HUES64 (cell line): Measurements from ENCODE around the gene GNAI1.

ENCODE experiments used
- H3K27ac ChIP-seq: 2 replicates; pipeline ENCODE4 v1.7.0; 2013; ENCODE audit warnings: low read depth, low read length, inconsistent platforms
- H3K27me3 ChIP-seq: 2 replicates; pipeline ENCODE4 v1.6.1; 2013; ENCODE audit warnings: mild to moderate bottlenecking, low read length; ENCODE audit not compliant: insufficient read depth
- H3K36me3 ChIP-seq: 2 replicates; pipeline ENCODE4 v1.6.1; 2013; ENCODE audit warnings: mild to moderate bottlenecking, low read length; ENCODE audit not compliant: insufficient read depth
- H3K4me1 ChIP-seq: 2 replicates; pipeline ENCODE4 v1.6.1; 2013; ENCODE audit warnings: mild to moderate bottlenecking, low read length, moderate library complexity; ENCODE audit not compliant: insufficient read depth
- H3K4me3 ChIP-seq: 2 replicates; pipeline ENCODE4 v1.5.1; 2013; ENCODE audit warnings: mild to moderate bottlenecking, low read length, moderate library complexity
- H3K9ac ChIP-seq: 2 replicates; pipeline ENCODE4 v1.6.1; 2013; ENCODE audit warnings: mild to moderate bottlenecking, low read depth, low read length
- H3K9me3 ChIP-seq: 2 replicates; pipeline ENCODE4 v1.6.1; 2013; ENCODE audit warnings: low read depth, low read length; ENCODE audit not compliant: insufficient read depth
- WGBS: fragments of 150-250, 120-280 bp; methylation state at CpG from one replicate; pipeline ENCODE4 v1.1.7; 2013; ENCODE audit warnings: missing lambda C conversion rate; 5-methylcytosine and 5-hydroxymethylcytosine counted together

GNAI1 gene

GRCh38 chr7:80257756-80258155, 123.1 kb downstream of the GNAI1 start:
- WGBS, result 88% methylated on average over 1 of the region's 3 CpGs
- Histone ChIP-seq H3K9me3 (no peaks in the 10 kb centered on the region), H3K4me3 (no peak overlapping the region), H3K36me3 (no peaks in the 10 kb centered on the region), H3K27me3 (no peaks in the 10 kb centered on the region), H3K4me1 (peaks cover 2% of the 10 kb centered on the region; the same call in 1 of the 2 replicates), H3K9ac (no peak overlapping the region), H3K27ac (no peak overlapping the region)

- Histone ChIP-seq H3K27me3 (no peaks in the 10 kb centered on the region), H3K36me3 (no peaks in the 10 kb centered on the region), H3K9me3 (no peaks in the 10 kb centered on the region), H3K4me3 (no peak overlapping the region), H3K4me1 (peaks cover 2% of the 10 kb centered on the region; the same call in 1 of the 2 replicates), H3K27ac (no peak overlapping the region), H3K9ac (no peak overlapping the region)
Observed at GRCh38 chr7:80260606-80261005, 126.0 kb downstream of the GNAI1 start.

GRCh38 chr7:80263333-80263732, 128.7 kb downstream of the GNAI1 start:
- H3K9ac ChIP-seq, result no peak overlapping the region
- H3K4me1 ChIP-seq, result peaks cover 2% of the 10 kb centered on the region; the same call in 1 of the 2 replicates
- no peaks in the 10 kb centered on the region for H3K36me3 ChIP-seq
- no peak overlapping the region for H3K4me3 ChIP-seq
- 86% methylated on average over 4 of the region's 4 CpGs for WGBS
- no peaks in the 10 kb centered on the region for H3K9me3 ChIP-seq
- no peak overlapping the region for H3K27ac ChIP-seq
- H3K27me3 ChIP-seq, result no peaks in the 10 kb centered on the region

GRCh38 chr7:80263821-80264220, 129.2 kb downstream of the GNAI1 start:
- Histone ChIP-seq H3K36me3 (no peaks in the 10 kb centered on the region), H3K27ac (no peak overlapping the region), H3K4me3 (no peak overlapping the region), H3K4me1 (peaks cover 2% of the 10 kb centered on the region), H3K9me3 (no peaks in the 10 kb centered on the region), H3K27me3 (no peaks in the 10 kb centered on the region), H3K9ac (no peak overlapping the region)
- 100% methylated on average over 2 of the region's 2 CpGs for WGBS

- no peak overlapping the region for H3K4me3 ChIP-seq
- H3K27me3 ChIP-seq, result no peaks in the 10 kb centered on the region
- H3K36me3 ChIP-seq, result no peaks in the 10 kb centered on the region
- 94% methylated on average over 5 of the region's 6 CpGs for WGBS
- no peaks in the 10 kb centered on the region for H3K9me3 ChIP-seq
- H3K4me1 ChIP-seq, result peaks cover 2% of the 10 kb centered on the region
- no peak overlapping the region for H3K9ac ChIP-seq
- H3K27ac ChIP-seq, result no peak overlapping the region
Observed at GRCh38 chr7:80264769-80265495, 130.3 kb downstream of the GNAI1 start.

GRCh38 chr7:80272560-80273239, 138.1 kb downstream of the GNAI1 start:
- Histone ChIP-seq H3K36me3 (no peaks in the 10 kb centered on the region), H3K9ac (no peak overlapping the region), H3K4me1 (peaks cover 5% of the 10 kb centered on the region), H3K27me3 (no peaks in the 10 kb centered on the region), H3K4me3 (no peak overlapping the region), H3K9me3 (no peaks in the 10 kb centered on the region), H3K27ac (no peak overlapping the region)
- 88% methylated on average over 4 of the region's 4 CpGs for WGBS

- Histone ChIP-seq H3K27ac (no peak overlapping the region), H3K4me3 (no peak overlapping the region), H3K27me3 (no peaks in the 10 kb centered on the region), H3K9me3 (no peaks in the 10 kb centered on the region), H3K4me1 (peaks cover 5% of the 10 kb centered on the region), H3K9ac (no peak overlapping the region), H3K36me3 (no peaks in the 10 kb centered on the region)
- WGBS, result 100% methylated on average over 2 of the region's 3 CpGs
Observed at GRCh38 chr7:80273327-80273726, 138.7 kb downstream of the GNAI1 start.

- no peak overlapping the region for H3K27ac ChIP-seq
- no peaks in the 10 kb centered on the region for H3K27me3 ChIP-seq
- no CpG with 5 or more reads among the region's 1 CpG for WGBS
- peaks cover 5% of the 10 kb centered on the region for H3K4me1 ChIP-seq
- no peak overlapping the region for H3K9ac ChIP-seq
- no peaks in the 10 kb centered on the region for H3K36me3 ChIP-seq
- no peaks in the 10 kb centered on the region for H3K9me3 ChIP-seq
- no peak overlapping the region for H3K4me3 ChIP-seq
Observed at GRCh38 chr7:80275192-80275605, 140.6 kb downstream of the GNAI1 start.
